CD14-positive monocyte (primary cell): ENCODE measurements around the gene GABRA1. TPM values are rescaled to one million over a fixed set of nuclear protein-coding genes. Genes with fewer than 3 reads are reported as not detected.

Experiments used
- DNase-seq, 3 donors: peaks; one replicate each; pipeline ENCODE4 v3.0.0-alpha.2; 2011 to 2022
- H2AFZ ChIP-seq: 2 replicates; pipeline ENCODE4 v1.6.0; 2012; ENCODE audit warnings: mild to moderate bottlenecking, low read depth, low read length, inconsistent platforms; ENCODE audit not compliant: insufficient read depth, poor library complexity, severe bottlenecking
- H3K27ac ChIP-seq, 2 donors: 1 replicate in 1 of 2; 2 replicates in 1 of 2; pipeline ENCODE4 v1.5.1; 2012 to 2013; ENCODE audit warnings: low read length in 2 of 2, control low read depth in 1 of 2, inconsistent platforms in 1 of 2, low read depth in 1 of 2, mild to moderate bottlenecking in 1 of 2
- H3K27me3 ChIP-seq, 2 donors: one replicate each; pipeline versions ENCODE4 v1.6.0 to v1.6.1; 2011 to 2013; ENCODE audit warnings: low read length in 2 of 2; ENCODE audit not compliant: control insufficient read depth in 2 of 2, insufficient read depth in 2 of 2
- H3K36me3 ChIP-seq, 2 donors: replicated peaks in 1 of 2; 1 replicate in 1 of 2; 2 replicates in 1 of 2; pipeline versions ENCODE4 v1.5.1 to v1.6.1; 2012 to 2013; ENCODE audit warnings: low read length in 2 of 2, control low read depth in 1 of 2, inconsistent platforms in 1 of 2, mild to moderate bottlenecking in 1 of 2; ENCODE audit not compliant: insufficient read depth in 2 of 2, control insufficient read depth in 1 of 2
- H3K4me1 ChIP-seq, 2 donors: 1 replicate in 1 of 2; 2 replicates in 1 of 2; pipeline versions ENCODE4 v1.5.1 to v1.6.1; 2012 to 2013; ENCODE audit warnings: low read length in 2 of 2, control low read depth in 1 of 2, inconsistent platforms in 1 of 2, mild to moderate bottlenecking in 1 of 2, moderate library complexity in 1 of 2; ENCODE audit not compliant: insufficient read depth in 2 of 2, control insufficient read depth in 1 of 2
- H3K4me2 ChIP-seq: replicated peaks from 2 replicates; pipeline ENCODE3; 2012; ENCODE audit warnings: low read length, moderate library complexity, mild to moderate bottlenecking; ENCODE audit not compliant: poor library complexity, severe bottlenecking; ENCODE audit errors: extremely low read depth
- H3K4me3 ChIP-seq, 3 experiments: fragments of 200-600 bp in 1 of 3; sonication (generic) in 1 of 3; replicated peaks in 1 of 3; 1 replicate in 2 of 3; 2 replicates in 1 of 3; pipeline ENCODE4 v1.5.1; 2011 to 2013; ENCODE audit warnings: low read length in 3 of 3, mild to moderate bottlenecking in 3 of 3, control low read depth in 2 of 3, low read depth in 2 of 3, inconsistent platforms in 1 of 3, moderate library complexity in 1 of 3
- H3K79me2 ChIP-seq: 2 replicates; pipeline ENCODE4 v1.6.0; 2012; ENCODE audit warnings: mild to moderate bottlenecking, control low read depth, inconsistent platforms, low read length, moderate library complexity; ENCODE audit not compliant: insufficient read depth
- H3K9ac ChIP-seq: 2 replicates; pipeline ENCODE4 v1.6.0; 2017; ENCODE audit warnings: low read length, mild to moderate bottlenecking; ENCODE audit not compliant: insufficient read depth, poor library complexity, severe bottlenecking
- H3K9me3 ChIP-seq, 2 donors: replicated peaks in 1 of 2; 1 replicate in 1 of 2; 2 replicates in 1 of 2; pipeline versions ENCODE4 v1.5.1 to v1.6.1; 2012 to 2013; ENCODE audit warnings: low read length in 2 of 2, control low read depth in 1 of 2; ENCODE audit not compliant: control insufficient read depth in 1 of 2, insufficient read depth in 1 of 2
- H4K20me1 ChIP-seq: 2 replicates; pipeline ENCODE4 v1.6.0; 2012; ENCODE audit warnings: mild to moderate bottlenecking, low read length, control low read depth, moderate library complexity; ENCODE audit not compliant: insufficient read depth
- H3K27ac Mint-ChIP-seq, 7 donors: one replicate each; pipeline ENCODE4 v1.8.0; 2020; ENCODE audit warnings: mild to moderate bottlenecking in 7 of 7, mixed read lengths in 7 of 7, moderate library complexity in 6 of 7, inconsistent platforms in 2 of 7
- H3K27me3 Mint-ChIP-seq, 3 donors: one replicate each; pipeline ENCODE4 v1.8.0; 2021 to 2022; ENCODE audit warnings: low read depth in 3 of 3, mild to moderate bottlenecking in 3 of 3, mixed read lengths in 3 of 3, moderate library complexity in 3 of 3, inconsistent platforms in 1 of 3
- H3K36me3 Mint-ChIP-seq, 2 donors: one replicate each; pipeline ENCODE4 v1.8.0; 2020; ENCODE audit warnings: mixed read lengths in 2 of 2, inconsistent platforms in 1 of 2, mild to moderate bottlenecking in 1 of 2
- H3K4me1 Mint-ChIP-seq: one replicate; pipeline ENCODE4 v1.8.0; 2020; ENCODE audit warnings: mild to moderate bottlenecking, mixed read lengths
- H3K4me3 Mint-ChIP-seq, 2 donors: one replicate each; pipeline ENCODE4 v1.8.0; 2020; ENCODE audit warnings: mild to moderate bottlenecking in 2 of 2, mixed read lengths in 2 of 2, moderate library complexity in 1 of 2
- H3K9me3 Mint-ChIP-seq, 7 donors: one replicate each; pipeline ENCODE4 v1.8.0; 2020 to 2022; ENCODE audit warnings: mixed read lengths in 7 of 7, mild to moderate bottlenecking in 6 of 7, moderate library complexity in 6 of 7, inconsistent platforms in 2 of 7
- CTCF ChIP-seq: fragments of 200-600 bp; IDR thresholded peaks from one replicate; pipeline ENCODE4 v1.8.0; 2022; ENCODE audit warnings: antibody characterized with exemption, mild to moderate bottlenecking
- WGBS: methylation state at CpG from one replicate; pipeline ENCODE4 v1.1.5; 2013; ENCODE audit warnings: missing lambda C conversion rate; ENCODE audit not compliant: insufficient coverage; 5-methylcytosine and 5-hydroxymethylcytosine counted together
- intact Hi-C, 2 donors: fragments of 100-400 bp; cut with micrococcal nuclease; formaldehyde crosslinking; loops; one replicate each; pipeline versions ENCODE4 v1.15.0 to v1.15.1; 2023
- polyA plus RNA-seq, 3 donors: library from polyadenylated mRNA; depleted of rRNA in 1 of 3; unstranded in 2 of 3; stranded (reverse) in 1 of 3; fragments of 300-500 nt in 2 of 3; fragments of >200 nt in 1 of 3; fragmentation: Illumina TruSeq in 2 of 3; gene quantifications; 1 replicate in 2 of 3; 2 replicates in 1 of 3; pipeline ENCODE4 v1.2.3, GENCODE V29; 2012 to 2021

GABRA1 gene
- polyA plus RNA-seq, 3 donors = not detected

DNA sequence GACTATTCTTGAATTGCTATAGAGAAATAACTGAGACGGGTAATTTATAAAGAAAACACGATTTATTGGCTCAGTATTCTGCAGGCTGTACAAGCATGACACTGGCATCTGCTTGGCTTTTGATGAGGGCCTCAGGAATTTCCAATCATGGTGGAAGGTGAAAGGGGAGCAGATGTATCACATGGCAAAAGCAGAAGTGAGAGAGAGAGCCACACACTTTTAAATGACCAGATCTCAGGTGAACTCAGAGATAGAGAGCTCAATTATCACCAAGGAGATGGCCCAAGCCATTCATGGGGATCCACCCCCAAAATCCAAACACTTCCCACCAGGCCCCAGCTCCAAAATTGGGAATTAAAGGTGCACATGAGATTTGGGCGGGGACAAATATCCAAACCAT lies 15.3 kb downstream of the GABRA1 start:
- H3K36me3 ChIP-seq = no peaks in the 10 kb centered on the region
- TF ChIP-seq CTCF = no peak
- Mint-ChIP-seq H3K4me3 (no peak overlapping the region), H3K27me3 (no peaks in the 10 kb centered on the region), H3K36me3 (no peaks in the 10 kb centered on the region), H3K4me1 (no peaks in the 10 kb centered on the region), H3K27ac (no peak overlapping the region), H3K9me3 (no peaks in the 10 kb centered on the region)
- intact Hi-C loops = no loop called here
- H3K9me3 ChIP-seq = no peaks in the 10 kb centered on the region
- no peaks in the 10 kb centered on the region for H3K27me3 ChIP-seq
- H3K27ac ChIP-seq = no peak overlapping the region
- H3K4me2 ChIP-seq = no peak overlapping the region
- H2AFZ ChIP-seq = no peak overlapping the region
- no peaks in the 10 kb centered on the region for H3K4me1 ChIP-seq
- no peak overlapping the region for H3K4me3 ChIP-seq
- H4K20me1 ChIP-seq = no peaks in the 10 kb centered on the region
- DNase-seq = no peak
- 71% methylated on average over 2 of the region's 3 CpGs for WGBS
- H3K79me2 ChIP-seq = no peaks in the 10 kb centered on the region
- no peak overlapping the region for H3K9ac ChIP-seq

DNA sequence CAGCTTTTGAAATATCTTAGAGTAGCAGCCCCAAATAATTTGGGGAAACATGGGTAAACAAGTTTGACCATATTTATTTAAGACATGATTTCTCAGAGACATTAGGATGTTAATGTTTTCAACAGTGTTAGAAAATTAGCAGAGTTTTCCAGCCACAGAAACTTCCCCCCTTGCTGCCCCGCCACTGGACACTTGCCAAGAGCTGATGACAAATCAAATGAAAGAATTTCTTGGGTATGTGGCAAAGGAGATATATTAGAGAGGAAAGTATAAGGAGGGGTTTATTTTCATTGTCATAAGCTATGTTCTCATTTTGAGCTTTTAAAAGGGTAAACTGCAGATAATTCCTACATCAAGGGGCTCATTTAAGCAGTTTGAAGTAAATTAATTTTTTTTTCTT lies 15.9 kb downstream of the GABRA1 start:
- WGBS = no CpG with 5 or more reads among the region's 1 CpG
- no peak overlapping the region for H3K4me2 ChIP-seq
- H3K27ac Mint-ChIP-seq = no peak overlapping the region

More for the DNA sequence above, 15.9 kb downstream of the GABRA1 start:
- Mint-ChIP-seq H3K4me3 (no peak overlapping the region), H3K4me1 (no peaks in the 10 kb centered on the region), H3K9me3 (no peaks in the 10 kb centered on the region), H3K36me3 (no peaks in the 10 kb centered on the region), H3K27me3 (no peaks in the 10 kb centered on the region)
- TF ChIP-seq CTCF = no peak
- Histone ChIP-seq H3K9ac (no peak overlapping the region), H3K79me2 (no peaks in the 10 kb centered on the region), H4K20me1 (no peaks in the 10 kb centered on the region), H3K36me3 (no peaks in the 10 kb centered on the region), H3K27ac (no peak overlapping the region), H3K27me3 (no peaks in the 10 kb centered on the region), H2AFZ (no peak overlapping the region), H3K4me1 (no peaks in the 10 kb centered on the region), H3K4me3 (no peak overlapping the region), H3K9me3 (no peaks in the 10 kb centered on the region)
- DNase-seq = no peak
- intact Hi-C loops = no loop called here
